GM12878 (cell line): ENCODE measurements around the gene KIF18A. TPM values are rescaled to one million over a fixed set of nuclear protein-coding genes. Genes with fewer than 3 reads are reported as not detected.

Experiments
- ATAC-seq: fragments of 200-7000 bp; cut with Tn5 transposase; 3 replicates; pipeline ENCODE4 v1.9.1; 2020; ENCODE audit warnings: mild to moderate bottlenecking, moderate library complexity
- BruUV-seq: library from RNA; stranded (reverse); fragments of 400-500 nt; replicated peaks from 2 replicates; lab custom pipeline; 2021; lab: Mats Ljungman, UMichigan
- CTCF ChIA-PET: fragments of 300-600 bp; sonication (Branson Sonifier 250); formaldehyde crosslinking; extraction: SDS; loops from one replicate; lab custom pipeline; 2021; ENCODE audit warnings: inconsistent platforms; lab: Yijun Ruan, JAX
- POLR2A ChIA-PET: fragments of 350-600 bp; formaldehyde crosslinking; extraction: SDS; loops from one replicate; lab custom pipeline; 2021; ENCODE audit warnings: inconsistent platforms; lab: Charles Lee
- RAD21 ChIA-PET: fragments of 300-600 bp; sonication (Branson Sonifier 250); formaldehyde crosslinking; loops from one replicate; lab custom pipeline; 2023; ENCODE audit warnings: antibody characterized with exemption; ENCODE audit not compliant: unreplicated experiment; lab: Charles Lee
- SMC1A ChIA-PET: fragments of 300-600 bp; sonication (Branson Sonifier 250); formaldehyde crosslinking; loops from one replicate; lab custom pipeline; 2023; ENCODE audit not compliant: unreplicated experiment, uncharacterized antibody; lab: Charles Lee
- DNase-seq: peaks from one replicate; pipeline ENCODE4 v3.0.0-alpha.2; 2011; ENCODE audit warnings: low read depth, low spot score
- FAIRE-seq: peaks from 3 replicates; lab custom pipeline; 2011; peaks lifted over from hg19 to GRCh38; lab: Jason Lieb, UNC
- H2AFZ ChIP-seq: 2 replicates; pipeline ENCODE4 v1.6.0; 2011; ENCODE audit warnings: low read depth, low read length, control low read depth; ENCODE audit not compliant: control insufficient read depth
- H3K27ac ChIP-seq: 2 replicates; pipeline ENCODE4 v1.5.1; 2011; ENCODE audit warnings: control low read depth; ENCODE audit not compliant: control insufficient read depth, insufficient read depth
- H3K27me3 ChIP-seq, 2 experiments: replicated peaks in 1 of 2; 2 replicates each; pipeline versions ENCODE4 v1.6.0 to v1.6.1; 2011; ENCODE audit warnings: low read length in 1 of 2; ENCODE audit not compliant: control insufficient read depth in 2 of 2, insufficient read depth in 2 of 2
- H3K36me3 ChIP-seq, 2 experiments: 2 replicates each; pipeline ENCODE4 v1.5.1; 2011; ENCODE audit warnings: low read length in 1 of 2; ENCODE audit not compliant: control insufficient read depth in 2 of 2, insufficient read depth in 2 of 2
- H3K4me1 ChIP-seq: 2 replicates; pipeline ENCODE4 v1.6.1; 2011; ENCODE audit warnings: mild to moderate bottlenecking, low read length, moderate library complexity, mixed read lengths; ENCODE audit not compliant: control insufficient read depth, insufficient read depth
- H3K4me2 ChIP-seq: 2 replicates; pipeline ENCODE4 v1.6.0; 2011; ENCODE audit warnings: control low read depth; ENCODE audit not compliant: control insufficient read depth, insufficient read depth
- H3K4me3 ChIP-seq: fragments of 200-600 bp; sonication (generic); 2 replicates; pipeline ENCODE4 v1.5.1; 2016
- H3K79me2 ChIP-seq: 2 replicates; pipeline ENCODE4 v1.6.0; 2011; ENCODE audit warnings: low read length; ENCODE audit not compliant: control insufficient read depth, insufficient read depth
- H3K9ac ChIP-seq: 2 replicates; pipeline ENCODE4 v1.8.0; 2011; ENCODE audit warnings: low read length, control low read depth, mixed read lengths; ENCODE audit not compliant: control insufficient read depth, insufficient read depth
- H3K9me3 ChIP-seq: replicated peaks from 3 replicates; pipeline ENCODE4 v1.5.1; 2011; ENCODE audit warnings: mild to moderate bottlenecking, low read length; ENCODE audit not compliant: control insufficient read depth, insufficient read depth
- H4K20me1 ChIP-seq: 2 replicates; pipeline ENCODE4 v1.6.0; 2011; ENCODE audit not compliant: control insufficient read depth, insufficient read depth
- CHD1 ChIP-seq: IDR thresholded peaks from 2 replicates; pipeline ENCODE4 v1.6.1; 2012; ENCODE audit warnings: low read depth, low read length, improper control_type of control experiment
- ESRRA ChIP-seq: IDR thresholded peaks from 2 replicates; pipeline ENCODE4 v1.6.1; 2012; ENCODE audit warnings: mild to moderate bottlenecking, low read length, improper control_type of control experiment
- ETV6 ChIP-seq, 2 experiments: fragments of 450-650 bp in 1 of 2; IDR thresholded peaks in 1 of 2; conservative IDR thresholded peaks in 1 of 2; 2 replicates each; pipeline ENCODE4 v1.6.1; 2014; ENCODE audit warnings: antibody characterized with exemption in 1 of 2, borderline replicate concordance in 1 of 2, low read depth in 1 of 2, mild to moderate bottlenecking in 1 of 2, moderate library complexity in 1 of 2
- EZH2 ChIP-seq: IDR thresholded peaks from 2 replicates; pipeline ENCODE4 v1.6.1; 2012; ENCODE audit warnings: low read depth, mild to moderate bottlenecking, control low read depth, inconsistent platforms, low read length, borderline replicate concordance; ENCODE audit not compliant: control insufficient read depth
- IKZF2 ChIP-seq, 2 experiments: fragments of 450-650 bp; IDR thresholded peaks; 2 replicates each; pipeline ENCODE4 v1.6.1; 2017; ENCODE audit warnings: mild to moderate bottlenecking in 2 of 2, moderate library complexity in 2 of 2
- JUNB ChIP-seq: IDR thresholded peaks from 2 replicates; pipeline ENCODE4 v1.6.1; 2016; ENCODE audit warnings: antibody characterized with exemption, mild to moderate bottlenecking
- NFXL1 ChIP-seq: fragments of 450-650 bp; IDR thresholded peaks from 2 replicates; pipeline ENCODE4 v1.6.1; 2017; ENCODE audit warnings: antibody characterized with exemption, mild to moderate bottlenecking, borderline replicate concordance
- NFYB ChIP-seq: IDR thresholded peaks from 2 replicates; pipeline ENCODE4 v1.6.1; 2011; ENCODE audit warnings: low read depth, mild to moderate bottlenecking, low read length, improper control_type of control experiment, moderate library complexity; ENCODE audit not compliant: insufficient read depth
- PML ChIP-seq: IDR thresholded peaks from 2 replicates; pipeline ENCODE4 v1.6.1; 2012; ENCODE audit warnings: low read length, inconsistent platforms
- POLR2A ChIP-seq: IDR thresholded peaks from 2 replicates; pipeline ENCODE4 v1.6.1; 2011; ENCODE audit warnings: low read depth, mild to moderate bottlenecking, low read length
- POLR2AphosphoS5 ChIP-seq: IDR thresholded peaks from 2 replicates; pipeline ENCODE4 v1.6.1; 2011; ENCODE audit warnings: mild to moderate bottlenecking, low read length, inconsistent platforms
- RAD51 ChIP-seq: fragments of 450-650 bp; IDR thresholded peaks from 2 replicates; pipeline ENCODE4 v1.6.1; 2016; ENCODE audit warnings: moderate library complexity, mild to moderate bottlenecking, inconsistent platforms
- SPI1 ChIP-seq: IDR thresholded peaks from 2 replicates; pipeline ENCODE4 v1.6.1; 2011; ENCODE audit warnings: low read depth, mild to moderate bottlenecking, low read length, moderate library complexity, borderline replicate concordance; ENCODE audit not compliant: insufficient read depth
- ZNF24 ChIP-seq: fragments of 450-650 bp; IDR thresholded peaks from 2 replicates; pipeline ENCODE4 v1.6.1; 2017; ENCODE audit warnings: antibody characterized with exemption, mild to moderate bottlenecking
- ZNF384 ChIP-seq: IDR thresholded peaks from 2 replicates; pipeline ENCODE4 v1.6.1; 2012; ENCODE audit warnings: low read depth, mild to moderate bottlenecking, low read length, improper control_type of control experiment, borderline replicate concordance
- ZNF622 ChIP-seq: fragments of 450-650 bp; IDR thresholded peaks from 2 replicates; pipeline ENCODE4 v1.6.1; 2017; ENCODE audit warnings: mild to moderate bottlenecking, inconsistent platforms
- WGBS: methylation state at CpG from one replicate; pipeline ENCODE4 v1.1.6; 2016; ENCODE audit warnings: low lambda C conversion rate; ENCODE audit not compliant: insufficient replicate concordance, insufficient coverage; ENCODE audit errors: missing lambda C conversion rate; 5-methylcytosine and 5-hydroxymethylcytosine counted together
- in situ Hi-C: fragments of 300-500 bp; cut with MboI; formaldehyde crosslinking; loops from 9 replicates; pipeline ENCODE4 v1.14.3; 2018; ENCODE audit warnings: mixed read lengths
- intact Hi-C: fragments of 100-400 bp; cut with micrococcal nuclease; formaldehyde crosslinking; loops from one replicate; pipeline ENCODE4 v1.14.2; 2022; ENCODE audit not compliant: unreplicated experiment
- polyA plus RNA-seq, 11 experiments: library from polyadenylated mRNA; depleted of rRNA in 4 of 11; unstranded in 6 of 11; stranded (reverse) in 5 of 11; fragments of >200 nt; fragmentation: Nextera tagmentation in 4 of 11; fragmentation: Illumina TruSeq in 1 of 11; extraction: Ambion mirVana in 4 of 11; extraction: Trizol in 1 of 11; gene quantifications; 1 replicate in 1 of 11; 2 replicates in 10 of 11; pipeline versions ENCODE4 v1.2.1 to v1.2.3, GENCODE V29; 2011 to 2016; ENCODE audit warnings: inconsistent platforms in 2 of 11, missing spikeins in 2 of 11, low read depth in 1 of 11
- total RNA-seq, 4 experiments: library from RNA; depleted of rRNA in 3 of 4; stranded (reverse); fragments of >200 nt in 3 of 4; fragmentation: Illumina TruSeq in 1 of 4; extraction: Trizol in 1 of 4; gene quantifications; 2 replicates each; pipeline versions ENCODE4 v1.2.1 to v1.2.3, GENCODE V29; 2013 to 2021
- TF ChIP-seq, protein P1 (sequence below): fragments of 150-350 bp; IDR thresholded peaks from 2 replicates; pipeline ENCODE4 v1.6.1; 2014; ENCODE audit warnings: mild to moderate bottlenecking, low read depth, low read length
- TF ChIP-seq, protein P2 (sequence below): fragments of 450-650 bp; IDR thresholded peaks from 2 replicates; pipeline ENCODE4 v1.6.1; 2018; ENCODE audit warnings: borderline replicate concordance, mild to moderate bottlenecking; ENCODE audit not compliant: partially characterized antibody

The KIF18A gene
- total and polyA plus RNA-seq, 10 of the 15 experiments (the other 5 are each of a cell fraction or from before 2014, with no cell fraction given): 11.2 to 31.5 (median 20.4) TPM

DNA sequence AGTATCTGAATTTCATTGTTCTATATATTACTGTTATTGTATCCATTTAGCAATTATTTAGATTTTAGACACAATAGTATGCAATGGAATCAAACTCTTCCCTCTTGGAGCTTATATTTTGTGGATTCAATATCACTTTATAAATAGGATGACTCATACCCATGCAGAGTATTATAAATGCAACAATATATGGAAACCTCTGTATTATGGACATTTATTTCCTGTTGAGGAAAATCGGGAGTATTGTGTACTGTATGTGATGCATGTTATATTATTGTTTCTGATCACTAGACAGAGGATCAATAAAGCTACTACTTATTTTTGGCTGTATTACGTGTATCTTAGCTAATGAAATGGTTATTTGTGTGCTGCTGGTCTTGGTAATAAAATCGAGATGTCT lies 1.0 kb upstream of the KIF18A start (continued):
- TF ChIP-seq ETV6 (conservative IDR thresholded peaks at IDR 0.05 in 1 of 2, IDR thresholded peaks at IDR 0.05 in 1 of 2; ENCODE audit: borderline replicate concordance in 1 of 2, low read depth in 1 of 2) (no peak), NFYB (no peak), ESRRA (no peak), ZNF24 (no peak), POLR2A (no peak), IKZF2 (IDR thresholded peaks at IDR 0.05) (no peak), ZNF622 (no peak), RAD51 (no peak), SPI1 (no peak)
- TF ChIP-seq, all 136 proteins: peak for 0

DNA sequence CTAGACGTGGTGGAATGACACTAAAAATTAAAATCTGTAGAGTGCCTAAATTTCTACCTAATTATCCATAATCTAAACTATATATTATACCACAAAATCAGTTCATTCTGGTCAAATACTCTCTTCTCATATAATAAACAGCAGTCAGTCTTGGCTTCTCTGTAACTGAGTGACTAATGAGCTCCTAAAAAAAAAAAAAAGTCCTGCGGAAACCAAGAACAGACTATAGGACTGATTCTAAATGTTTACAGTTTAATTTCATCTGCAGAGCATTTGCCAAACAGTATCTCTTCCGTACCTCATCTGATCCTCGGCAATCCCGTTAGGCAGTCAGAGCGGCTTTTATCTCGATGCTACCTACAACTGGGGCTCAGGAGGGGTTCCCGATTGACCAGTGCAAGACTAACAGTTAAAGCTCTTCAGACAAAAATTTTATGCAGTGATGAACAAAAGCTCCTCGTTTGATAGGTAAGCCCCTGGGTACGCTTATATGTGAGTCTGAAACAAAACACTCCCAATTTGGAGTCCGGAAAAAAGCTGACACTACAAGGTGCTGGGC lies 686 bp downstream of the KIF18A start:
- DNase-seq: peak; percentile 21
- Histone ChIP-seq H2AFZ (peak overlapping the region; percentile 71), H3K9me3 (no peaks in the 10 kb centered on the region), H3K4me1 (peaks cover 6% of the 10 kb centered on the region), H3K79me2 (peaks cover 87% of the 10 kb centered on the region), H3K4me2 (peak overlapping the region; percentile 83), H3K4me3 (peak overlapping the region; percentile 86), H3K9ac (peak overlapping the region; percentile 82), H3K27ac (peak overlapping the region; percentile 75), H4K20me1 (no peaks in the 10 kb centered on the region), H3K36me3 (no peaks in the 10 kb centered on the region), H3K27me3 (no peaks in the 10 kb centered on the region)
- in situ Hi-C loops (no loop called here), intact Hi-C loops (loop anchor here (5.0 to 10.0 kb wide), 3 partner anchors 190 to 1228 kb away; no protein-coding TSS in a partner anchor)
- WGBS: 1% methylated on average over 11 of the region's 11 CpGs
- FAIRE-seq: no peak
- SMC1A ChIA-PET: interaction anchor here (0.6 to 2.3 kb wide), 7 partner anchors 10 to 422 kb away, joined by 3 to 10 read pairs (median 4); no protein-coding TSS in a partner anchor
- no TSS peak for BruUV-seq
- POLR2A ChIA-PET: interaction anchor here (1.0 to 1.8 kb wide), 8 partner anchors 9 to 271 kb away, joined by 3 to 9 read pairs (median 3); no protein-coding TSS in a partner anchor
- peak; percentile 21 for ATAC-seq
- CTCF ChIA-PET: interaction anchor here (0.7 to 4.5 kb wide), 6 partner anchors 11 to 408 kb away, joined by 3 to 15 read pairs (median 4); no protein-coding TSS in a partner anchor
- RAD21 ChIA-PET: interaction anchor here (1.0 to 3.7 kb wide), 7 partner anchors 9 to 402 kb away, joined by 3 to 12 read pairs (median 5); no protein-coding TSS in a partner anchor
- no peak for TF ChIP-seq JUNB
- no peak for TF ChIP-seq EZH2
- TF ChIP-seq, protein P1, sequence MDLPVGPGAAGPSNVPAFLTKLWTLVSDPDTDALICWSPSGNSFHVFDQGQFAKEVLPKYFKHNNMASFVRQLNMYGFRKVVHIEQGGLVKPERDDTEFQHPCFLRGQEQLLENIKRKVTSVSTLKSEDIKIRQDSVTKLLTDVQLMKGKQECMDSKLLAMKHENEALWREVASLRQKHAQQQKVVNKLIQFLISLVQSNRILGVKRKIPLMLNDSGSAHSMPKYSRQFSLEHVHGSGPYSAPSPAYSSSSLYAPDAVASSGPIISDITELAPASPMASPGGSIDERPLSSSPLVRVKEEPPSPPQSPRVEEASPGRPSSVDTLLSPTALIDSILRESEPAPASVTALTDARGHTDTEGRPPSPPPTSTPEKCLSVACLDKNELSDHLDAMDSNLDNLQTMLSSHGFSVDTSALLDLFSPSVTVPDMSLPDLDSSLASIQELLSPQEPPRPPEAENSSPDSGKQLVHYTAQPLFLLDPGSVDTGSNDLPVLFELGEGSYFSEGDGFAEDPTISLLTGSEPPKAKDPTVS: no peak
- TF ChIP-seq, protein P2, sequence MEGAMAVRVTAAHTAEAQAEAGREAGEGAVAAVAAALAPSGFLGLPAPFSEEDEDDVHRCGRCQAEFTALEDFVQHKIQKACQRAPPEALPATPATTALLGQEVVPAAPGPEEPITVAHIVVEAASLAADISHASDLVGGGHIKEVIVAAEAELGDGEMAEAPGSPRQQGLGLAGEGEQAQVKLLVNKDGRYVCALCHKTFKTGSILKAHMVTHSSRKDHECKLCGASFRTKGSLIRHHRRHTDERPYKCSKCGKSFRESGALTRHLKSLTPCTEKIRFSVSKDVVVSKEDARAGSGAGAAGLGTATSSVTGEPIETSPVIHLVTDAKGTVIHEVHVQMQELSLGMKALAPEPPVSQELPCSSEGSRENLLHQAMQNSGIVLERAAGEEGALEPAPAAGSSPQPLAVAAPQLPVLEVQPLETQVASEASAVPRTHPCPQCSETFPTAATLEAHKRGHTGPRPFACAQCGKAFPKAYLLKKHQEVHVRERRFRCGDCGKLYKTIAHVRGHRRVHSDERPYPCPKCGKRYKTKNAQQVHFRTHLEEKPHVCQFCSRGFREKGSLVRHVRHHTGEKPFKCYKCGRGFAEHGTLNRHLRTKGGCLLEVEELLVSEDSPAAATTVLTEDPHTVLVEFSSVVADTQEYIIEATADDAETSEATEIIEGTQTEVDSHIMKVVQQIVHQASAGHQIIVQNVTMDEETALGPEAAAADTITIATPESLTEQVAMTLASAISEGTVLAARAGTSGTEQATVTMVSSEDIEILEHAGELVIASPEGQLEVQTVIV: no peak
- TF ChIP-seq CHD1: no peak
- no peak for TF ChIP-seq NFXL1
- no peak for TF ChIP-seq ZNF384
- no peak for TF ChIP-seq POLR2AphosphoS5
- TF ChIP-seq PML: no peak
